LNCAP (cell line): ENCODE results near the gene TEKT2.

ENCODE experiments used
- CTCF ChIP-seq: fragments of 450-650 bp; IDR thresholded peaks from 2 replicates; pipeline ENCODE4 v1.5.1; 2017; ENCODE audit warnings: mild to moderate bottlenecking

Gene TEKT2

DNA sequence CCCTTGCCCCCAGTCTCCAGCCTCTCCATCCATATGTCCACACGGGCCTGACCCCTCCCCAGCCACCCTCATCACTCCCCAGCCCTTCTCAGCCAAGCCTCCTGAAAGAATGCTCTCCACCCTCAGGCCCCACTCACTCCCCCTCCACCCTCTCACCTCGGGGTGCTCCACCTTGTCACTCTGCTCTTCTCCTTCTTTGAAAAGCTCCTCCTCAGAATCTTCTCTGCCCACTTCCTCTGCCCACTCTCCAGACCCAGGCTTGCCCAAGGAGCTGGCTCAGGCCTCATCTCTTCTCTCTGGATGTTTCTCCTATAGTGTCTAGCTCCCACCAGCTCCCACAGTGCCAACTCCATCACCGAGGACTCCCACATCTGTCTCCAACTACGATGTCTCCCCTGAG, 27.3 kb downstream of the TEKT2 start:
- no peak for TF ChIP-seq CTCF

GRCh38 chr1:36112823-36113222, 28.9 kb downstream of the TEKT2 start:
- TF ChIP-seq CTCF, result no peak

- TF ChIP-seq CTCF, result no peak
These were observed 30.5 kb downstream of the TEKT2 start for GRCh38 chr1:36114371-36114770.

GRCh38 chr1:36115200-36115669, 31.3 kb downstream of the TEKT2 start:
- no peak for TF ChIP-seq CTCF

GRCh38 chr1:36115931-36116330, 32.0 kb downstream of the TEKT2 start:
- no peak for TF ChIP-seq CTCF

GRCh38 chr1:36116901-36117300, 33.0 kb downstream of the TEKT2 start:
- no peak for TF ChIP-seq CTCF

- no peak for TF ChIP-seq CTCF
These were observed 34.7 kb downstream of the TEKT2 start for GRCh38 chr1:36118447-36119204.

- TF ChIP-seq CTCF, result no peak
These were observed 35.6 kb downstream of the TEKT2 start for GRCh38 chr1:36119456-36119855.
